ENCODE measurements around the gene LORICRIN. TPM values are rescaled to one million over a fixed set of nuclear protein-coding genes. Genes with fewer than 3 reads are reported as not detected.

Gene LORICRIN
- total RNA-seq, 1 experiment from 2014 or later, result not detected

DNA sequence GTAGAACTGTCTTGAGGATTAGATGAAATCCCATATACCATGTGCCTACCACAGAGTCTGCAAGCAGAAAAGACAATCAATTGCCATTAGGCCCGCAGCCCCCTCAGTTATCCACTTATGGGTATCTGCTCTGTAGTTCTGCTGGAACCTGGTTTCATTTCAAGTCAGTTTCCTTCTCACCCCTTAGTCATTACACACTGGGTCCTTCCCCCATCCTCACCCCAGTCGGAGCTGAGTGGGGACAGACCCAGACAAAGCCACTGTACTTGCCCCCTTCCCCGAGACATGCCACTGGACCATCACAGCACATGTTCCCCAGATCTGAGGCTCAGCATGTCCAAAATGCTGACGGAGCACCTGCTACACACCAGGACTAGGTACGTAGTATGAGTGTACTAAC is 32.0 kb downstream of the LORICRIN start:
- Histone ChIP-seq H3K79me2 (ENCODE audit: low read length) (no peaks in the 10 kb centered on the region), H3K4me3 (ENCODE audit: low read length) (no peak overlapping the region), H3K9me3 (ENCODE audit: low read length) (no peaks in the 10 kb centered on the region), H3F3A (ENCODE audit: low read length, unreplicated experiment) (no peaks in the 10 kb centered on the region), H3K27ac (ENCODE audit: low read length) (no peak overlapping the region), H4K20me1 (ENCODE audit: low read length) (no peaks in the 10 kb centered on the region), H3K4me1 (ENCODE audit: insufficient read depth, low read length) (no peaks in the 10 kb centered on the region), H3K36me3 (ENCODE audit: low read depth, low read length) (no peaks in the 10 kb centered on the region), H3K4me2 (ENCODE audit: low read length) (no peak overlapping the region), H2AFZ (ENCODE audit: low read length) (no peak overlapping the region), H3K27me3 (ENCODE audit: low read length) (peaks cover 69% of the 10 kb centered on the region), H3K9me2 (replicated peaks; ENCODE audit: low read length) (no peaks in the 10 kb centered on the region), H3K9ac (ENCODE audit: low read length) (no peak overlapping the region)
- intact Hi-C loops (cut with micrococcal nuclease), result no loop called here
- no TSS peak for BruUV-seq (replicated peaks)
- TF ChIP-seq EZH2phosphoT487 (IDR thresholded peaks at IDR 0.05; ENCODE audit: borderline replicate concordance, low read length), result no peak
- TF ChIP-seq, protein P1, sequence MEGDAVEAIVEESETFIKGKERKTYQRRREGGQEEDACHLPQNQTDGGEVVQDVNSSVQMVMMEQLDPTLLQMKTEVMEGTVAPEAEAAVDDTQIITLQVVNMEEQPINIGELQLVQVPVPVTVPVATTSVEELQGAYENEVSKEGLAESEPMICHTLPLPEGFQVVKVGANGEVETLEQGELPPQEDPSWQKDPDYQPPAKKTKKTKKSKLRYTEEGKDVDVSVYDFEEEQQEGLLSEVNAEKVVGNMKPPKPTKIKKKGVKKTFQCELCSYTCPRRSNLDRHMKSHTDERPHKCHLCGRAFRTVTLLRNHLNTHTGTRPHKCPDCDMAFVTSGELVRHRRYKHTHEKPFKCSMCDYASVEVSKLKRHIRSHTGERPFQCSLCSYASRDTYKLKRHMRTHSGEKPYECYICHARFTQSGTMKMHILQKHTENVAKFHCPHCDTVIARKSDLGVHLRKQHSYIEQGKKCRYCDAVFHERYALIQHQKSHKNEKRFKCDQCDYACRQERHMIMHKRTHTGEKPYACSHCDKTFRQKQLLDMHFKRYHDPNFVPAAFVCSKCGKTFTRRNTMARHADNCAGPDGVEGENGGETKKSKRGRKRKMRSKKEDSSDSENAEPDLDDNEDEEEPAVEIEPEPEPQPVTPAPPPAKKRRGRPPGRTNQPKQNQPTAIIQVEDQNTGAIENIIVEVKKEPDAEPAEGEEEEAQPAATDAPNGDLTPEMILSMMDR (conservative IDR thresholded peaks at IDR 0.05; ENCODE audit: low read depth, low read length), result no peak
- TF ChIP-seq EZH2 (IDR thresholded peaks at IDR 0.05; ENCODE audit: low read length, unreplicated experiment), result no peak
- ChIA-PET CTCF (no interaction called here), POLR2A (ENCODE audit: unreplicated experiment) (no interaction called here)
- DNase-seq (no peak), ATAC-seq (no peak)

DNA sequence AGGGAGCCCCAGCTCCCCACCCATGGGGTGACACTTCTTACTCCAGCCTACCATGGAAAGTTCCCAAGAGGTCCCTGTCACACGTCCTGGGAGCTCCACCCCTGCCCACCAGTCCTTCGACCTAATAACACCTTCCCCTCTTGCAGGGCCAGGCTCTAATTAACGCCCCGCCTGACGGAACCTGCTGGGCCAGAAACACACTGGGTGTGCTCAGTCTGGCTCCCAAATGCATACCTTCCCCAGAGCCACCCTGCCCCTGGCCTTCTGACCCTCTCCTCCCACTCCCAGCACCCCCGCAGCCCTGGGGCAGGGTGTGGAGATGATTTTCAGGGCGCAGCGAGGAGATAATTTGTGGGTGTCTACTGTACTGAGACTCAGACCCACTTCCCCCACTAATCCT is 32.7 kb downstream of the LORICRIN start:
- H3K36me3 ChIP-seq (ENCODE audit: low read depth, low read length), result no peaks in the 10 kb centered on the region
- H3K4me3 ChIP-seq (ENCODE audit: low read length), result no peak overlapping the region
- DNase-seq, result no peak
- no peak overlapping the region for H3K9ac ChIP-seq (ENCODE audit: low read length)
- no peaks in the 10 kb centered on the region for H3F3A ChIP-seq (ENCODE audit: low read length, unreplicated experiment)
- ChIA-PET POLR2A (ENCODE audit: unreplicated experiment) (no interaction called here), CTCF (no interaction called here)
- no peak overlapping the region for H2AFZ ChIP-seq (ENCODE audit: low read length)
- no peaks in the 10 kb centered on the region for H4K20me1 ChIP-seq (ENCODE audit: low read length)
- H3K9me2 ChIP-seq (replicated peaks; ENCODE audit: low read length), result no peaks in the 10 kb centered on the region
- no peaks in the 10 kb centered on the region for H3K9me3 ChIP-seq (ENCODE audit: low read length)
- no peaks in the 10 kb centered on the region for H3K79me2 ChIP-seq (ENCODE audit: low read length)
- no TSS peak for BruUV-seq (replicated peaks)
- H3K27ac ChIP-seq (ENCODE audit: low read length), result no peak overlapping the region
- no peak for ATAC-seq
- TF ChIP-seq EZH2phosphoT487 (IDR thresholded peaks at IDR 0.05; ENCODE audit: borderline replicate concordance, low read length) (no peak), EZH2 (IDR thresholded peaks at IDR 0.05; ENCODE audit: low read length, unreplicated experiment) (no peak)
- TF ChIP-seq, protein P1 (conservative IDR thresholded peaks at IDR 0.05; ENCODE audit: low read depth, low read length), result no peak
- H3K27me3 ChIP-seq (ENCODE audit: low read length), result peaks cover 75% of the 10 kb centered on the region
- no peaks in the 10 kb centered on the region for H3K4me1 ChIP-seq (ENCODE audit: insufficient read depth, low read length)
- H3K4me2 ChIP-seq (ENCODE audit: low read length), result no peak overlapping the region
- intact Hi-C loops (cut with micrococcal nuclease), result no loop called here

DNA sequence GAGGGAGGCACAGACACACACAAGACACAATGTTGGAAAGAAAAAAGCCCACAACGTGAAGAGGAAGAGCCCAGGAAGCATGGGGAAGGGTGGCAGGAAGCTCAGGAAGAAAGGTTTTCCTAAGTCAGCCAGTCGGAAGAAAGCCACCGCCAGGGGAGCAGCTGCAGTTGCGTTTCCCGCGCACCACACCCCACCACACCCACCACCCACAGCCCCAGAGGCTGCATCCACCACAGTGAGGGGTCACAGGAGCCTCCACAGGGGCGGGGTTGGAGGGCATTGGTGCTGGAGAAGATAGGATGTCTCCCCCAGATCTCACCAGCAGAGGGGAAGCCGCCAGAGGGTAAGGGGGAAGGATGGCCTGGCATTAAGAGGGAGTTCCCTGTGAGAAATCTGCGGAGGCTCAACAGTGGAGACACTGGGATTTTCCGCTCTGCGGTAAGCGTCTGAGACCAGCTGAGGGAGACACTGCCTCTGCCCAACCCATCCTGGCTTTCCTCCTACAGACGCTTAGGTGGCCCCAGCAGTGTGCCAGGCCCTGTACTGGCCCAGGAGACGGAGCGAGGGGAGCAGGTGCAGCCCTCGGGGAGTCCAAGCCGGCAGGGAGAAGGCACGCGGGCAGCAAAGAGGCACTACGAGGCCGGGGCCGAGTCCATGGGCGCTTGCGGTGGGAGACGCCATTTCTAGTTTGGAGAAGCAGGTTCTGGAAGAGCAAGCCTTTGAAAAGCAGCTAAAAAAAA is 33.4 kb downstream of the LORICRIN start:
- H3K9me3 ChIP-seq (ENCODE audit: low read length), result no peaks in the 10 kb centered on the region
- H3K9ac ChIP-seq (ENCODE audit: low read length), result no peak overlapping the region
- H3K4me3 ChIP-seq (ENCODE audit: low read length), result no peak overlapping the region
- ChIA-PET POLR2A (ENCODE audit: unreplicated experiment) (no interaction called here), CTCF (no interaction called here)
- BruUV-seq (replicated peaks), result no TSS peak
- intact Hi-C loops (cut with micrococcal nuclease), result no loop called here
- no peaks in the 10 kb centered on the region for H3K36me3 ChIP-seq (ENCODE audit: low read depth, low read length)
- no peak overlapping the region for H3K4me2 ChIP-seq (ENCODE audit: low read length)
- DNase-seq (no peak), ATAC-seq (no peak)
- H3F3A ChIP-seq (ENCODE audit: low read length, unreplicated experiment), result no peaks in the 10 kb centered on the region
- H3K4me1 ChIP-seq (ENCODE audit: insufficient read depth, low read length), result no peaks in the 10 kb centered on the region
- no peaks in the 10 kb centered on the region for H3K79me2 ChIP-seq (ENCODE audit: low read length)
- no peak overlapping the region for H3K27ac ChIP-seq (ENCODE audit: low read length)
- no peaks in the 10 kb centered on the region for H3K9me2 ChIP-seq (replicated peaks; ENCODE audit: low read length)
- H4K20me1 ChIP-seq (ENCODE audit: low read length), result no peaks in the 10 kb centered on the region
- H3K27me3 ChIP-seq (ENCODE audit: low read length), result peaks cover 80% of the 10 kb centered on the region
- no peak for TF ChIP-seq EZH2phosphoT487 (IDR thresholded peaks at IDR 0.05; ENCODE audit: borderline replicate concordance, low read length)
- TF ChIP-seq, protein P1 (conservative IDR thresholded peaks at IDR 0.05; ENCODE audit: low read depth, low read length), result no peak
- TF ChIP-seq EZH2 (IDR thresholded peaks at IDR 0.05; ENCODE audit: low read length, unreplicated experiment), result no peak
- H2AFZ ChIP-seq (ENCODE audit: low read length), result no peak overlapping the region
